GM21717 (cell line): ENCODE data around the gene CX3CL1.
"Not testable (repeated sequence)": the region's sequence is repeated elsewhere in the genome, so short reads cannot be mapped to it uniquely, and the experiment has no call there.

Experiments
- ATAC-seq: cut with Tn5 transposase; IDR thresholded peaks from one replicate; pipeline ENCODE4 v1.9.1; 2021; ENCODE audit warnings: mild to moderate bottlenecking, moderate library complexity; ENCODE audit not compliant: unreplicated experiment

The CX3CL1 gene

GRCh38 chr16:57381791-57382534 is 9.7 kb downstream of the CX3CL1 start:
- ATAC-seq: no peak

DNA sequence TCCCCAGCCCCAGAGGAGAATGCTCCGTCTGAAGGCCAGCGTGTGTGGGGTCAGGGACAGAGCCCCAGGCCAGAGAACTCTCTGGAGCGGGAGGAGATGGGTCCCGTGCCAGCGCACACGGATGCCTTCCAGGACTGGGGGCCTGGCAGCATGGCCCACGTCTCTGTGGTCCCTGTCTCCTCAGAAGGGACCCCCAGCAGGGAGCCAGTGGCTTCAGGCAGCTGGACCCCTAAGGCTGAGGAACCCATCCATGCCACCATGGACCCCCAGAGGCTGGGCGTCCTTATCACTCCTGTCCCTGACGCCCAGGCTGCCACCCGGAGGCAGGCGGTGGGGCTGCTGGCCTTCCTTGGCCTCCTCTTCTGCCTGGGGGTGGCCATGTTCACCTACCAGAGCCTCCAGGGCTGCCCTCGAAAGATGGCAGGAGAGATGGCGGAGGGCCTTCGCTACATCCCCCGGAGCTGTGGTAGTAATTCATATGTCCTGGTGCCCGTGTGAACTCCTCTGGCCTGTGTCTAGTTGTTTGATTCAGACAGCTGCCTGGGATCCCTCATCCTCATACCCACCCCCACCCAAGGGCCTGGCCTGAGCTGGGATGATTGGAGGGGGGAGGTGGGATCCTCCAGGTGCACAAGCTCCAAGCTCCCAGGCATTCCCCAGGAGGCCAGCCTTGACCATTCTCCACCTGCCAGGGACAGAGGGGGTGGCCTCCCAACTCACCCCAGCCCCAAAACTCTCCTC is 10.4 kb downstream of the CX3CL1 start:
- no peak for ATAC-seq

GRCh38 chr16:57383276-57384247 is 11.3 kb downstream of the CX3CL1 start:
- no peak for ATAC-seq

DNA sequence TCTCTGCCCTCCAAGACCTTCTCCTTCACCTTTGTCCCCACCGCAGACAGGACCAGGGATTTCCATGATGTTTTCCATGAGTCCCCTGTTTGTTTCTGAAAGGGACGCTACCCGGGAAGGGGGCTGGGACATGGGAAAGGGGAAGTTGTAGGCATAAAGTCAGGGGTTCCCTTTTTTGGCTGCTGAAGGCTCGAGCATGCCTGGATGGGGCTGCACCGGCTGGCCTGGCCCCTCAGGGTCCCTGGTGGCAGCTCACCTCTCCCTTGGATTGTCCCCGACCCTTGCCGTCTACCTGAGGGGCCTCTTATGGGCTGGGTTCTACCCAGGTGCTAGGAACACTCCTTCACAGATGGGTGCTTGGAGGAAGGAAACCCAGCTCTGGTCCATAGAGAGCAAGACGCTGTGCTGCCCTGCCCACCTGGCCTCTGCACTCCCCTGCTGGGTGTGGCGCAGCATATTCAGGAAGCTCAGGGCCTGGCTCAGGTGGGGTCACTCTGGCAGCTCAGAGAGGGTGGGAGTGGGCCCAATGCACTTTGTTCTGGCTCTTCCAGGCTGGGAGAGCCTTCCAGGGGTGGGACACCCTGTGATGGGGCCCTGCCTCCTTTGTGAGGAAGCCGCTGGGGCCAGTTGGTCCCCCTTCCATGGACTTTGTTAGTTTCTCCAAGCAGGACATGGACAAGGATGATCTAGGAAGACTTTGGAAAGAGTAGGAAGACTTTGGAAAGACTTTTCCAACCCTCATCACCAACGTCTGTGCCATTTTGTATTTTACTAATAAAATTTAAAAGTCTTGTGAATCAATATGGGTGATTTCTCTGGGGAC is 12.2 kb downstream of the CX3CL1 start:
- ATAC-seq: no peak

DNA sequence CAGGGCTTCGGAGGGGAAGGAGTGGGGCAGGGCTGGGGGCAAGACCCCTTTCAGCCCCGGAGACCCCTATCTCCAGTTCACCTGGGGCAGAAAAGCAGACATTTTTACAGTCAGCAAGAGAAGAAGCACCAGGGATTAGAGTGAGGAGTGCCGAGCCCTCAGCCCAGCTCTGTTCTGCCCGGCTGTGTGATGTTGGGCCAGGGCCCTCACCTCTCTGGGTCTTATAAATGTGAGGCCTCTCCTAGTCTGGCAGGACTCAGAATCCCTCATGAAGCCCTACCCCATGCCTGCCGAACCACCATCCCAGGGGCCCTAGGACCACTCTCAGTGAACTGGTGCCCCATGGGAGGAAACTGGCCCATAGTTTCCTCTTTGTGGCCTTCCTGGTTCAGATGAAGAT is 12.8 kb downstream of the CX3CL1 start:
- ATAC-seq: no peak

DNA sequence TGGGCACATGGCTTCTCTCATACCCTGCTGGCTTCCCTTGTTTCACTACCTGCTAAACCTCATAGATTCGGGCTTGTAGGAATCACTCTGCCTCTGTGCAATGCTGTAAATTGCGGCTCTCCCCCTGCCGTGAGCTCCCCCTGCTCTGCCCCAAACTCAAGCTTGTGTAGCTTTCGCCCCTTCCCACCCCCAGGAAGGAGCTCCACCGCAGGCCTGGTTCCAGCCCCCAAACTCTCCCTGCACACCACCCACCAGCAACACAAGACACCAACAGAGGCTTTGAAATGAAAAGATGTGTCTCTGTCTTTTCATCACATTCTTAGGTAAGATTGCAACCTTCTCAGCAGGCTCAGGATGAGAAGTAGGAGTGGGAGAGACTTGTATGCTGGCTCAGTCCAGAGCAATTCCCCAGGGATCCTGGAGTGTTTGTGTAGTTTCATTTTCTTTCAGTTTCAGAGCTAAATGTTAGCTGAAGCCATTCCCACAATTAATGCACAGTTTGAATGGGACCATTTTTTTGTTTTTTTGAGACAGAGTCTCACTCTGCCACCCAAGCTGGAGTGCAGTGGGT is 14.2 kb downstream of the CX3CL1 start:
- no peak for ATAC-seq

GRCh38 chr16:57387598-57388354 is 15.5 kb downstream of the CX3CL1 start:
- ATAC-seq: no peak

DNA sequence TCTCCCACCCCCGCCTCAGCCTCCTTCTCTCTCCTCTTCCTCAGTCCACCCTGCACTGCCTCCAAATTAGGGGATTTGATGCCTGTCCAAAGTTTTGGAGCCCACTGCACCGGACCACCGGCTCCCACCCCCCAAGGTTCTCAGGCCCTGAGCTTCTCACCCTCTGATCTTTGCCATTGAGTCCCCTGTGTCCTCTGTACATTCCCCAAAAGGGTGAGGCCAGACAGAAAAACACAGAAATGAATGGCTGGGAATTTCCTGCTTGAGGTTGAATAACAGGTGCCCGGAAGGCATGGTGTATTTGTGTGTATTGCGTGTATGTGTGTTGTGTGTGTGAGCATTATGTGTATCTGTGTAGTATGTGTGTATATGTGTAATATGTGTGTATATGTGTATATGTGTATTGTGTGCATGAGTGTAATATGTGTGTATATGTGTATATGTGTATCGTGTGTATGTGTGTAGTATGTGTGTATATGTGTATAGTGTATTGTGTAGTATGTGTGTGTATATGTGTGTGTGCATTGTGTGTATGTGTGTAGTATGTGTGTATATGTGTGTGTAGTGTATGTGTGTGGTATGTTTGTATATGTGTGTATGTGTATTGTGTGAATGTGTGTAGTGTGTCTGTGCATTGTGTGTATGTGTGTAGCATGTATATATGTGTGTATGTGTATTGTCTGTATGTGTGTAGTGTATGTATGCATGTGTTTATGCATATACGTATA is 16.2 kb downstream of the CX3CL1 start:
- no peak for ATAC-seq

GRCh38 chr16:57389087-57389468 is 16.8 kb downstream of the CX3CL1 start:
- ATAC-seq: no peak

DNA sequence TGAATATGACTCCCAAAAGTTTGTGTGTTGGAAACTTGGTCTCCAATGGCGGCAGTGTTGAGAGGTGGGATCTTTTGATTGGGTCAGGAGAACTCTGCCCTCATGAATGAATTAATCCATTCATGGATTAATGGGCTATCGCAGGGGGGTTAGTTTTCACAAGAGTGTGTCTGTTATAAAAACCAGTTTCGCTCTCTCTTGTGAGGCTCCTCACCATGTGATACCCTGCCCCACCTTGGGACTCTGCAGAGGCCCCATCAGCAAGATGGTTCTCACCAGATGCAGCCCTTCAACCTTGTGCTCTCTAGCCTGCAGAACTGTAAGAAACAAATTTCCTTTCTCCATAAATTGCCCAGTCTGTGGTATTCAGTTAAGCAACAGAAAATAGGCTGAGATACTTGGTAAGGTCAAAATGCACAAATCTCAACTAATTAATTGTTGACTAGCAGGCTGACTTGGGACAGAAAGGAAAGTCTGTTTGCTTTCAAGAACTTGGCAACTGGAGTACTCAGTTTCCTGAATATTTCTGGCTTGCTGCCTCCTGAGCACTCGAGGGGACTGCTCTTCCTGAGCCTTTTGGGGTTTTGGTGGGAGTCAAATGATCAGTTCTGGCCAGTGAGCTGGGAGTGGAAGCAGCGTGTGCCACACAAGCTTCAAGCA is 18.5 kb downstream of the CX3CL1 start:
- ATAC-seq: no peak

DNA sequence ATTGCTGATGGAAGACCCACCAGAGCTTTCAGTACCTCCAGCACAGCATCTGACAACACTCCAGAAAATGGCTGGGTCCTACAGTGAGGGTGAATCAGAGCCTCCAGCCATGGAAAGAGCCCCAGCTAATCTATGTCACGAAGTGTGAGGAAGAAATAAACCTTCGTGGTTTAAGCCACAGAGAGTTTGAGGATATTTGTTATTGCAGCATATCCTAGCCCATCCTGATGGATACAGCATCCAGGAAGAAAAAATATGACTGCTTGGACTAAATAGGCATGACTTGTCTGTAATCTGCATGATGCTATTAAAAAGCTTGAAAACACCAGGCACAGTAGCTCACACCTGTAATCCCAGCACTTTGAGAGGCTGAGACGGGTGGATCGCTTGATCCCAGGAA is 19.0 kb downstream of the CX3CL1 start:
- ATAC-seq: no peak

- no peak for ATAC-seq
Observed at GRCh38 chr16:57391708-57392107, 19.4 kb downstream of the CX3CL1 start.

DNA sequence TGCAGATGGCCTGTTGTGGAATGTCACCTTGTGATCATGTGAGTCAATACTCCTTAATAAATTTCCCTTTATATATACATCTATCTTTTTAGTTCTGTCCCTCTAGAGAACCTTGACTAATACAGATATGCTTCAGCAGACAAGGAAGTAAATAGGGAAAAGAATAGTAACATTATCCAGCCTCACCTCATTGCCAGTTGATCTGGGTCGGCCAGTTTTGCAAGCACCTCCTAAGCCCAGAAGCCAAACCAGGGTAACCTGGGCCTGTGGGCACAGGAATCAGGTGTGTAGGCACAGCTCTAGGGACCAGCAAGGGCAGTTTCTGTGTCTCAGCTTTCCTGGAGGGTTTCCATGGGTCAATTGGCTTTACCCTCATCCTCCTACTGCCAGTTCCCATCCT is 20.4 kb downstream of the CX3CL1 start:
- ATAC-seq: no peak

DNA sequence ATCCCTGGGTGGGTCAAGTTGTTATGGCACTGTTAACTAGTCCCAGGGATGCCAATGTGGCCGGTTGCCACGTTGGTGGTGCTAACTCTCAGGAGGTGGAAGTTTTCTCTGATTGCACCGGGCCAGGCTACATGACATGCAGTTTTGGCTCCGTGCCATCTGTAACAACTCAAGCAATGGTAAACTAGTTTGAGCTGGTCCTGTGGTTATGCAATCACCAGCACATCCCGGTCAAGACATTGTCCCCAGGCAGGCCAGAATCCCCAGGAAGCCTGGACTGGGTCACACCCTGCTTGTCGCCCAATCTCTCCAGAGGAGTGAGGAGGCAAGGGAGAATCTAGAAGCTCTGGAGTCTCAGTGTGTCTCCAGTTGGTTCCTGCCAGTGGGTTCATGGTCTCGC is 22.2 kb downstream of the CX3CL1 start:
- ATAC-seq: no peak

- no peak for ATAC-seq
Observed at GRCh38 chr16:57395026-57395425, 22.7 kb downstream of the CX3CL1 start.

- ATAC-seq: no peak
Observed at GRCh38 chr16:57396786-57397185, 24.5 kb downstream of the CX3CL1 start.

GRCh38 chr16:57397493-57397892 is 25.2 kb downstream of the CX3CL1 start:
- not testable (repeated sequence) for ATAC-seq

DNA sequence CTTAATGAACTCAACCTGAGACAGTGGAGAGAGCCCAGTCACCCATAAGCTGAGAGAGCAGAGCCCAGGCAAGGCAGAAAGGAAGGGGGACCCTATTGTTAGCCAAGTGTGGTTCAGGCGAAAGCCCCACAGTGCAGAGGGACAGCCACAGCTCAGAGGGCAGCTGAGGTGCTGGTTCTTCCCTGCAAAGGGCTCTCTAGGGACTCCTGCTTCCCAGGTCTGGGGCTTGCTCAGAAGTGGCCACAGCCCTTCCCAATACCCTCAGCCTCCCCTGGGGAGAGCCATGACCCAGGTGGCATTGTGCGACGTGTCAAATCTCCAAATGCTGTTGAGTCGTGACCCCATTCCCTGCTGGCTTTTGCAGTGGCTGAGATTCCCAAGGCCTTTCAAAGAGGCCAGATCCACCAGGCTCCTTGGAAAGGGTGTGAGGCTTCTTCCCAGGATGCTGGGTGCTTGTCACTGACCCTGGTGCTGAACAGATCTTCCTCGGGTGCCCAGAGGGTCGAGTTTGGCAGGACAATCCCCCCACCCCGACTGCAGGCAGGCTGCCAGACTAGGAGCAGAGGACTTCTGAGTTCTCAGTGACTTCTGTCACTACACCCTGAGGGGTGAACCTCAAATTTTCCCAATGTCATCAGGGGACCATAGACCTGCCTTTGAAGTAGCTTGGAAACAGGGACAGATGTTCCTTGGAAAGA is 29.8 kb downstream of the CX3CL1 start:
- no peak for ATAC-seq
